HG03108 (cell line): ENCODE results near the gene ELMO2.

Source experiments
- ATAC-seq: cut with Tn5 transposase; IDR thresholded peaks from one replicate; pipeline ENCODE4 v1.9.1; 2021; ENCODE audit warnings: moderate library complexity; ENCODE audit not compliant: unreplicated experiment

The ELMO2 gene

DNA sequence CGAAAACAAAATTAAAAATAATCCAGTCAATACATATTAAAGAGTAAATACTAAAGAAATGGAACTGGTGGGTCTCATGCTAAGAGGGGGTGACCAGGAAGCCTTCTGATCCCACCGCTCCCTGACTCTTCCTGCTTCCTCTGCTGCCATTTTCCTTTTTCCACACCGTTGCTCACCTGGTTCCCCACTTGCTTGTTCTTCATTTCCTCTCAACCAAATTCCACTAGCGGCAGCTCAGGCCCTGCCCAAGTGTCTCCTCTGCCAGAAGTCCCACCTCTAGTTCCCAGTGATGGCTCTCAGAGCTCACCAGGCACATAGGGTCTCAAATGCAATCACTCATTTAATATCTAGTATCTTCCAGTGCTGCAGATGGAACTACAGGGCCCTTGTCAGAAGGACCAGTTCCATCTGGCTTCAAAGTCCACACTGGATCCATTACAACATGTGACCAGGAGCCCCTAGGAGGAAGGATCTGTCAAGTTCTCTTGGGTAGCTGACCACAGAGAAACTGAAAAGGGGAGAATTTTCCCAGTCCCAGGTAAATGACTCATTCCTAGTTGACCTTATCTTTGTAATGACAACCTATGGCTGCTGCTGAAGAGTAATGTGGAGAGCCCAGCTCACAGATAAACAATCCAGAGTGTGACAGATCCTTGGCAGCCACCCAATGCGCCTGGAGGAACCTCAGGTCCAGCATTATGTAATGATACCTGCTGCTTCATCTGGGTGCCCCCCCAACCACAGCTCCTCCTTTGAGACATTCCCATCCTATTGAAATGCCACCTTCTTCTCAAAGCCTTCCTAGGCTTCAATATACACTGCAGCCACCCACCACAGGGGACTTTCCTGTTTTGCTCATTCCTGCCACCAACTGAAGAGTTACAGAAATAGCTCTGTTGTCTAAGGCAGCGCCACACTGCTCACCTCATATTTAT, 38.2 kb downstream of the ELMO2 start:
- no peak for ATAC-seq

DNA sequence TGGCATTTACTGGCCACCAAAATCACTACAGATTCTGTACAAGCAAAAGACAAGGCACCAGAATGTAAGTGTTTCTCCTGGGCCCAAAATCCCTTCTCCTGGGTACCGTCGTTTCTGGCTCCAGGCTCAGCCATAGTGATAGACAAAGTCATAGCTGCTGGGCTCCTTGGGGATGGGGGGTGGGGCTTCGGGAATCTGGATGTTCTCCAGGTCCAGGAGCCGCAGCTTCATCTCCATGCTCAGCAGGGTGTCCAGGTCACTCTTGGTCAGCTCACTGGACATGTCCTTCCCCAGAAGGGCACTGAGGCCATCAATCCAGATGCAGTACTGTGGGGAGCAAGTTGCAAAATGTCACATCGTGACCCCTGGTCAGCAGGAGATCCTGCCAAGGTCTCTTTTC, 39.2 kb downstream of the ELMO2 start:
- ATAC-seq = no peak

GRCh38 chr20:46366826-46367225, 39.6 kb downstream of the ELMO2 start:
- ATAC-seq = no peak

DNA sequence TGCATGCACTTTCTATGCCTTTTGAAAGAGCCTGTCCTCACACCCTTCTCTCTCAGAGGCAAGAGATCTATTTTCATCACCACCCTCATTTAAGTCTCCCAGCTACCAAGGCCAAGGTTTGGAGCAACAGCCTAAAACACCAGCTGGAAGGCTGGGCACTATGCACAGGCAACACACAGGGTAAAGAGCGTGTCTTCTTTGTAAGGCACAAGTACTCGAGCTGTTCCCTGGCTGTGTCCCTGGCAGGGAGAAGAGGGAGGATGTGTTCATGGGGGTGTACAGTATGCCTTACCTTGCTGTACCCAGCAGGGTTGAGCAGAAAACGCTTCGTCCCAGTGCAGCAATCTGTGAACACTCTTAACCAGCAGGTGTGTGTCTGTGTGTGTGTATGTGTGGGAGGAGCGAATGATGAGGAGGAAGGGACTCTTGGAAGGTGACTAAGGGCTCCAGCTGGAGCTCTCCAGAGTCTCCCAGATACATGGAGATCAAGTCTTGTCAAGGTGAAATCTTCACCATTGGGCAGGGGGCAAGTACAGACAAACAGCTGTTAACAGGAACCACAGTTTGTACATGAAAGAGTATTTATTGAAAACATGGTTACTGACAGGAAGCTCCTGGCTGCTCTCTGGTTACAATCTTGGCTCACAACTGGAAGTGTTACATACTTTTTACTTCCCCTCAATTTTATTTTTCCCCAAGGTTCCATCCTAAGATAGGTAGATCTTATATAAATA, 40.8 kb downstream of the ELMO2 start:
- no peak for ATAC-seq

GRCh38 chr20:46364670-46365486, 41.5 kb downstream of the ELMO2 start:
- no peak for ATAC-seq

DNA sequence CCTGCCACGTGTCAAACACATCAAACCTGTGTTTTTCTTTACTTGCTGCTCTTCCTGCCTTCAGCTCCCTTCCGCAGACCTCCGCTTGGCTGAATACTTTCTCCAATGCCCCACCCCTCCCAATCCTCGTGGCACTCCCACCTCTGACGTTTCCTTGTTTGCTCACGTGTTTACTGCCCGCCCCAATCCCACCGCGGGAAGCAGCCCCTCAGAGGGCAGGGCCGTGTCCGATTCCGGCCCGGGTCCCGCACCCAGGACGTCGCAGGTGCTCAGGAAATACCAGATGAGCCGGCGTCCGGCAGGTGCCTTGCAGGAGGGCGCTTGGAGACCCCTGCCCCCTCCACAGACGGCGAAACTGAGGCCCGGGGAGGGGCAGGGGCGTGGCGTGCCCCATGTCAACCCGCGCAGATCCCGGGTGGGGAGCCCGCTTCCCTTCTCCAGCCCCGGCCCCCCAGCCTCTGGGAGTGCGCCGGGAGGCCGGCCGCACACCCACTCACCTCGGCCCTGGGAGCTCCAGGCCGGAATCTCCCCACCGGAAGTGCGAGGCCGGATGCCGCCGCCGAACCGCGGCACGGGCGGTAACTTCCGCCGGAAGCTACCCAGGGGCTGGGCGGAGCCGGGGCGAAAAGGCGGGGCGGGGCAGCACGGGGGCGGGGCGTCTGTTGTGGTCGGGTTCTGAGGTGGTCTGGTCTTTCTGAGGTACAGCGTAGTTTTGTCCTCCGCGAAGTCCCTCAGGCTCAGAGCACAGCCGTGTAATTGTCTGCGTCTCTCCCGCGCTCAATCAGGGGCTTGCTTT, 42.3 kb downstream of the ELMO2 start:
- peak; percentile 56 for ATAC-seq

GRCh38 chr20:46362921-46363867, 43.2 kb downstream of the ELMO2 start:
- ATAC-seq = peak; percentile 6

GRCh38 chr20:46361811-46362210, 44.6 kb downstream of the ELMO2 start:
- ATAC-seq = no peak

- ATAC-seq = no peak
Observed at GRCh38 chr20:46361381-46361780, 45.0 kb downstream of the ELMO2 start.

- ATAC-seq = peak; percentile 37
Observed at GRCh38 chr20:46359233-46359751, 47.1 kb downstream of the ELMO2 start.

DNA sequence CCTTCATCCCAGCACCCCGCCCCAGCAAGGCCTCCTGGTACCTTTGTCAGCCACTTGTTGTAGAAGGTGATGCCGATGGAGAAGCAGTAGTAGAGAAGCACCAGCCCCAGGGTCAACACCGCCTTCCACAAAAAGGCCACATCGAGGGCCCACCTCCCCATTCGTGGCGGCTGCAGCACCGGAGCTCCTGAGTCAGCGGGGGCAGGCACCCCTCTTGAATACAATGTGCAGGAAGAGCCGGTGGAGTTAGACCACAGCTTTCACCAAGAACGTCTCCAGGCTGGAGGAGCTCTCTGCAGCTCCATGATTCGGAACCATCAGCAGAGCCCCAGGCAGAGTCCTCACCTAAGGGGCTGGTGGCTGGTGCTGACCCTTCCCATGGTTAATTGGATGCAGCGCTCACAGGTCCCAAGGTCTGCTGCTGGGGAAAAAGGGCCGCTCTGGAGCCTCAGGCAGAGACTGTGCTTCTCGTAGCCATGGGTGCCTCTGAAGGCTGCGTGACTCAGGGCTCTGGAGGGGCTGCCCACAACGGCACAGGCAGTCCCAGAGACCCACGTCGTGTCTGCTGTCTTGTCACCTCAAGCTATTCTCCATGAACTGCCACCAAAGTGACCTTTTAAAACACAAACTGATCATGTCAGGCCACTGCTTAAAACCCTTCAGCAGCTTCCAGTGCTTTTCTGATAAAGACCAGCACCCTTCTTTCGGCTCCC, 47.9 kb downstream of the ELMO2 start:
- ATAC-seq = no peak

DNA sequence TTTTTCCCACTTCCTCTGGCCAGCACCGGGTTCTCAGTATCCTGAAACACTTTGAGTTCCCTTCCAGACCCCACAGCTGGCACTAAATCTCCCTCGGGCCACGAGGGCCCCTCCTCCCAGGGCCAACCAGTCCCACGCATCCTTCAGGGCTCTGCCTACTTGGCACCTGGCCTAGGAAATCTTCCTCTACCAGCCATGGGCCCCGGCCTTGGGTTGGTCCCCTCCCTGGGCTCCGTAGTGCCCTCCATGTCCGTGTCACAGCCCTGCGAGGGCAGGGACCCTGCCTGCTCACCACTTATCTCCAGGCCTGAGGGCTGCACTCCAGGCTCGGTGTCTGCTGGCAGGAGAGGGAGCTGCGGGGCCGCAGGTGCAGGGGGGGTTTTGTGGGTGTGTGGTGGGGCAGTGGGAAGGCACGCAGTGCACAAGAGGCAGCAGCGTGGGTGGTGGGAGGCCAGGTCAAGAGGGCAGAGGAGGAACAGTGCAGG, 49.3 kb downstream of the ELMO2 start:
- no peak for ATAC-seq

DNA sequence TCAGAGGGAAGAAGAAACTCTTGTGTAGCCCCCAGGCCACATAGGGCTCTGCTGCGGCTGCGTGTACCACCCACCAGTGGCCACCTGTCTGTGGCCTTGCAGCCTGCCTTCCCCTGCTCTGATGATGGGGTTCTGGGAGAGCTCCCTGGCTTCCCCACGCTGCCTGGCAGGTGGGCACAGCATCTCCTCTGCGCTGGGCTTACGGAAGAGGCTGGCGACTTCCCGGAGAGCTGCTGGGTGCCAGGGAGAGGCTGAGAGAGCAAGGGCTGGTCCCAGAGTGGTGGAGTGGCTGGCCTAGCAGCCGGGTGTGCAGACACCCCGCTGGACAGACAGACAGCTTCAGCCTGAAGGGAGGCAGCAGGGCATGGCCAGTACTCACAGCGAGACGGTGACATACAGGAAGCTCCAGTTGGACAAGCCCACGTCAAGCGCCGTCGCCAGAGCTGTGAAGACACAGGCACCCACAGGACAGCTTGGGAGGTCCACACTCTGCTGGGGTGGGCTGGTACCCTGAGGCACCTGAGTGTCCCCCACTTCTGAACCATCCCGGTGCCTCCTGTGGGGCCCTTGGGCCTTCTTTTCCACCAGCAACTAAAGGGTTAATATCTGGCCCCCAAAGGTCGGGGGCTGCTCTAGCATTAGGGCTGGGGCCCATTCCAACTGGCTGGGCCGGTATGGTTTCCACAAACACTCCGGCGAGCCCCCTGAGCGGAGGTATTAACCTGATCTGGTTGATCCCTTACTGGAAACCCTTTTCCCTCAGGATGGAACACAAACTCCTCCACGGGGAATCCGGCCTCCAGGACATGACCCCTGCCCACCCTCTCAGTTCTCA, 50.0 kb downstream of the ELMO2 start:
- ATAC-seq = no peak

- ATAC-seq = no peak
Observed at GRCh38 chr20:46355778-46356177, 50.6 kb downstream of the ELMO2 start.

GRCh38 chr20:46354920-46355654, 51.3 kb downstream of the ELMO2 start:
- ATAC-seq = no peak

- no peak for ATAC-seq
Observed at GRCh38 chr20:46354207-46354555, 52.2 kb downstream of the ELMO2 start.
